ENCODE measurements around the gene IL5. TPM values are rescaled to one million over a fixed set of nuclear protein-coding genes. Genes with fewer than 3 reads are reported as not detected.

Gene IL5
- polyA plus RNA-seq, 1 donor (not counting 4 experiments of a cell fraction or from before 2014, with no cell fraction given) = not detected

GRCh38 chr5:132591145-132591544 is 47.8 kb upstream of the IL5 start:
- Histone ChIP-seq H3K4me1 (ENCODE audit: control insufficient read depth, extremely low read depth, insufficient read depth, low read length) (no peaks in the 10 kb centered on the region), H3K4me2 (ENCODE audit: control insufficient read depth, extremely low read depth, insufficient read depth, low read depth, low read length) (no peak overlapping the region), H3K79me2 (ENCODE audit: control insufficient read depth, insufficient read depth, low read length) (no peaks in the 10 kb centered on the region), H2AFZ (ENCODE audit: control insufficient read depth, low read length) (no peak overlapping the region), H3K27me3 (ENCODE audit: control insufficient read depth, extremely low read depth, insufficient read depth, low read length) (no peaks in the 10 kb centered on the region), H3K27ac (ENCODE audit: control insufficient read depth, insufficient read depth, low read length) (no peak overlapping the region), H4K20me1 (ENCODE audit: control insufficient read depth, extremely low read depth, insufficient read depth, low read length) (no peaks in the 10 kb centered on the region), H3K9me1 (ENCODE audit: control insufficient read depth, extremely low read depth, insufficient read depth, low read length) (no peaks in the 10 kb centered on the region), H3K36me3 (ENCODE audit: control insufficient read depth in 2 of 2, extremely low read depth in 1 of 2, insufficient read depth in 2 of 2, low read length in 2 of 2) (peaks cover 4 to 24% of the 10 kb centered on the region in 2 experiments), H3K9ac (ENCODE audit: control insufficient read depth, extremely low read depth, insufficient read depth, low read length) (no peak overlapping the region), H3K9me3 (ENCODE audit: control insufficient read depth, low read depth, low read length) (no peaks in the 10 kb centered on the region), H3K4me3 (ENCODE audit: control insufficient read depth in 2 of 3, extremely low read depth in 1 of 3, insufficient read depth in 2 of 3, low read depth in 1 of 3, low read length in 3 of 3) (no peak overlapping the region)
- no peak for DNase-seq (ENCODE audit: low read depth, low spot score)
- TF ChIP-seq CTCF (optimal IDR thresholded peaks at IDR 0.05 in 1 of 3, IDR thresholded peaks at IDR 0.05 in 1 of 3, conservative IDR thresholded peaks at IDR 0.05 in 1 of 3; ENCODE audit: extremely low read depth in 1 of 3, insufficient read depth in 2 of 3, low read length in 3 of 3) = no peak
- no peak for TF ChIP-seq EZH2 (IDR thresholded peaks at IDR 0.05; ENCODE audit: low read length)
- dilution Hi-C loops (cut with MboI; ENCODE audit: extremely low pct_ligation_motif_present, low sequenced_read_pairs) = no loop called here
- FAIRE-seq = no peak

- DNase-seq (ENCODE audit: low read depth, low spot score) (no peak), FAIRE-seq (no peak)
- H4K20me1 ChIP-seq (ENCODE audit: control insufficient read depth, extremely low read depth, insufficient read depth, low read length) = no peaks in the 10 kb centered on the region
- no peaks in the 10 kb centered on the region for H3K9me3 ChIP-seq (ENCODE audit: control insufficient read depth, low read depth, low read length)
- H3K36me3 ChIP-seq (ENCODE audit: control insufficient read depth in 2 of 2, extremely low read depth in 1 of 2, insufficient read depth in 2 of 2, low read length in 2 of 2) = peaks cover 3 to 20% of the 10 kb centered on the region in 2 experiments
- no peaks in the 10 kb centered on the region for H3K9me1 ChIP-seq (ENCODE audit: control insufficient read depth, extremely low read depth, insufficient read depth, low read length)
- H3K79me2 ChIP-seq (ENCODE audit: control insufficient read depth, insufficient read depth, low read length) = no peaks in the 10 kb centered on the region
- H2AFZ ChIP-seq (ENCODE audit: control insufficient read depth, low read length) = no peak overlapping the region
- no peak overlapping the region for H3K9ac ChIP-seq (ENCODE audit: control insufficient read depth, extremely low read depth, insufficient read depth, low read length)
- H3K4me2 ChIP-seq (ENCODE audit: control insufficient read depth, extremely low read depth, insufficient read depth, low read depth, low read length) = no peak overlapping the region
- no peak overlapping the region for H3K4me3 ChIP-seq (ENCODE audit: control insufficient read depth in 2 of 3, extremely low read depth in 1 of 3, insufficient read depth in 2 of 3, low read depth in 1 of 3, low read length in 3 of 3)
- TF ChIP-seq CTCF (optimal IDR thresholded peaks at IDR 0.05 in 1 of 3, IDR thresholded peaks at IDR 0.05 in 1 of 3, conservative IDR thresholded peaks at IDR 0.05 in 1 of 3; ENCODE audit: extremely low read depth in 1 of 3, insufficient read depth in 2 of 3, low read length in 3 of 3) (no peak), EZH2 (IDR thresholded peaks at IDR 0.05; ENCODE audit: low read length) (no peak)
- no peak overlapping the region for H3K27ac ChIP-seq (ENCODE audit: control insufficient read depth, insufficient read depth, low read length)
- dilution Hi-C loops (cut with MboI; ENCODE audit: extremely low pct_ligation_motif_present, low sequenced_read_pairs) = no loop called here
- no peaks in the 10 kb centered on the region for H3K4me1 ChIP-seq (ENCODE audit: control insufficient read depth, extremely low read depth, insufficient read depth, low read length)
- H3K27me3 ChIP-seq (ENCODE audit: control insufficient read depth, extremely low read depth, insufficient read depth, low read length) = no peaks in the 10 kb centered on the region
Measured at GRCh38 chr5:132589467-132589866, 46.1 kb upstream of the IL5 start.
